ENCODE results near the gene FHIP2A.
"Not testable (repeated sequence)": the region's sequence is repeated elsewhere in the genome, so short reads cannot be mapped to it uniquely, and the experiment has no call there.

Gene FHIP2A

GRCh38 chr10:114856544-114857287, 35.1 kb downstream of the FHIP2A start:
- DNase-seq (ENCODE audit: low read depth) = no peak

DNA sequence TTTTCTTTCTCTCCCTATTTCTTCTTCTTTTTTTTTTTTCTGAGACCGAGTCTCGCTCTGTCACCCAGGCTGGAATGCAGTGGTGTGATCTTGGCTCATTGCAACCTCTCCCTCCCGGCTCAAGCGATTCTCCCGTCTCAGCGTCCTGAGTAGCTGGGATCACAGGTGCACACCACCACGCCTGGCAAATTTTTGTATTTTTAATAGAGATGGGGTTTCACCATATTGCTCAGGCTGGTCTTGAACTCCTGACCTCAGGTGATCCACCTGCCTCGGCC, 35.6 kb downstream of the FHIP2A start:
- not testable (repeated sequence) for DNase-seq (ENCODE audit: low read depth)

GRCh38 chr10:114857922-114858629, 36.5 kb downstream of the FHIP2A start:
- no peak for DNase-seq (ENCODE audit: low read depth)

- no peak for DNase-seq (ENCODE audit: low read depth)
Observed at GRCh38 chr10:114859222-114859621, 37.6 kb downstream of the FHIP2A start.

DNA sequence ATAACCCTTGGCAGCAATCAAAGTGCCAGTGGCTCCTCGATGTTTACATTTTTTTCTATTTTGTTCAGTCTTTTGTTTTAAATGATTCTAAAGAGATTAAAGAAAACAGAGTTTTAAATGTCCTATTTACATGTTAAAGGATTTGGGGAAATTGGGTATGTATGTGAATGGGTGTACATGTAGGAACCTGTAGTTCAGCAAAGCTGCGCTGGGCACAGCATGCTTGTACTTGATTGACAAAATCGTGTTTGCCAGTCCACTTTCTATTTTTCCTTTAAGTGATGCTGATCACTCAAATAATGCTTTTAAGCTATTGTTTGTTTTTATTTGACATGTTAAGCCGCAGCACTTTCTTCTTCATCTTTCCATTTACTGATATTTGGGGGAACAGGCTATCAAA, 40.9 kb downstream of the FHIP2A start:
- DNase-seq (ENCODE audit: low read depth) = no peak

GRCh38 chr10:114867365-114867764, 45.8 kb downstream of the FHIP2A start:
- DNase-seq (ENCODE audit: low read depth) = no peak

GRCh38 chr10:114868870-114869519, 47.4 kb downstream of the FHIP2A start:
- no peak for DNase-seq (ENCODE audit: low read depth)

DNA sequence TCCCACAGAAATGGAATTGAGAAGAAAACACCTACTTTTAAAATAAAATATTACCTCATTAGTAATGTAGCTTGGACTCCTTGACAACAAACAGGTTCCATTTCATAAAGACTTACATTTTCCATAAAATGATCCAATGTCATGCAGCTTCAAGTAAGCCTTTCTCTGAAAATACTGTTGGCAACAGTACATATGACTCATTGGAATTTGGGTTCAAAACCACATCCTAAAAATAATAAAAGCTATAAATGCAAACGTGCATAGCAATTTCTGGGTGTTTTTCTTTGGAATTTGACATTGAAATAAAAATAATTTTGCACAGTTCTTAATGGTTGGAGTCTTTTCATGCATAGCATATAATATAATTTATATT, 47.9 kb downstream of the FHIP2A start:
- DNase-seq (ENCODE audit: low read depth) = no peak

GRCh38 chr10:114870486-114870885, 48.9 kb downstream of the FHIP2A start:
- DNase-seq (ENCODE audit: low read depth) = no peak

DNA sequence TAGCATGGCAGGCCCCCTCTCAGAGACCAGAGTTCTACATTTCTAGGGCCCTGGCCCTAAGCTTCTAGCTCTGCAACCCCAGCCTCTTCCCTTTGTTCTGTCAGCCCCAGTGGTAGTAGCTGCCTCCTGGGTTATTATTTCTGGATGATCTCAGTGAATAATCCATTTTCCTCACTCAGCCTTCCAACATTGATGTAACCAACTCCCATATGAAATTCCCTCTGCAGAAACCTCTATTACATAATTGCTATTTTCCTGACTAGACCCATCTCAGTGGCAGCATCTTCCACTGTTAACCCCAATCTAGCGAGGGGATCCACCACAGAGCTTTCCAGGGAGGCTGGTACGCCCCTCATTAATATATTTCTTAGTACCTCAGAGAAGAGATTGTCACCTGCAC, 49.8 kb downstream of the FHIP2A start:
- DNase-seq (ENCODE audit: low read depth) = no peak
